ENCODE data around the gene FAM13B.

The FAM13B gene

GRCh38 chr5:138032028-138032571 is 779 bp downstream of the FAM13B start:
- H3K27ac ChIP-seq (ENCODE audit: low read depth, low read length) = peak overlapping the region; percentile 93
- no peaks in the 10 kb centered on the region for H3K9me3 ChIP-seq (ENCODE audit: insufficient read depth, low read length)
- peak overlapping the region; percentile 52 for H2AFZ ChIP-seq (ENCODE audit: low read depth, low read length, severe bottlenecking)
- peak overlapping the region; percentile 88 for H3K9ac ChIP-seq (ENCODE audit: low read length)
- H3F3A ChIP-seq (ENCODE audit: insufficient read depth) = peaks cover 41% of the 10 kb centered on the region
- H3K27me3 ChIP-seq (ENCODE audit: low read length) = no peaks in the 10 kb centered on the region
- peak overlapping the region; percentile 84 for H3K4me3 ChIP-seq (ENCODE audit: insufficient read depth, low read length, poor library complexity, severe bottlenecking)
- no peaks in the 10 kb centered on the region for H3K9me2 ChIP-seq (replicated peaks; ENCODE audit: insufficient read depth, low read length)
- H4K20me1 ChIP-seq (ENCODE audit: low read depth, low read length) = no peaks in the 10 kb centered on the region; the same call in 1 of the 2 replicates
- TF ChIP-seq EZH2phosphoT487 (conservative IDR thresholded peaks at IDR 0.05; ENCODE audit: low read length) (no peak), CTCF (IDR thresholded peaks at IDR 0.05; ENCODE audit: insufficient read depth, low read length, poor library complexity, severe bottlenecking) (no peak)
- no peaks in the 10 kb centered on the region for H3K36me3 ChIP-seq (ENCODE audit: low read length)
- peak overlapping the region; percentile 76 for H3K4me2 ChIP-seq (ENCODE audit: low read depth, low read length, poor library complexity, severe bottlenecking)
- peaks cover 50% of the 10 kb centered on the region for H3K79me2 ChIP-seq (ENCODE audit: insufficient read depth, low read length)

- no peaks in the 10 kb centered on the region for H3K9me3 ChIP-seq (ENCODE audit: insufficient read depth, low read length)
- H3K36me3 ChIP-seq (ENCODE audit: low read length) = no peaks in the 10 kb centered on the region
- no peak overlapping the region for H2AFZ ChIP-seq (ENCODE audit: low read depth, low read length, severe bottlenecking)
- H4K20me1 ChIP-seq (ENCODE audit: low read depth, low read length) = peaks cover 7% of the 10 kb centered on the region
- peaks cover 41% of the 10 kb centered on the region for H3F3A ChIP-seq (ENCODE audit: insufficient read depth)
- no peaks in the 10 kb centered on the region for H3K27me3 ChIP-seq (ENCODE audit: low read length)
- H3K79me2 ChIP-seq (ENCODE audit: insufficient read depth, low read length) = peaks cover 71% of the 10 kb centered on the region
- H3K4me3 ChIP-seq (ENCODE audit: insufficient read depth, low read length, poor library complexity, severe bottlenecking) = peak overlapping the region; percentile 84
- peak overlapping the region; percentile 82 for H3K27ac ChIP-seq (ENCODE audit: low read depth, low read length)
- H3K9ac ChIP-seq (ENCODE audit: low read length) = peak overlapping the region; percentile 88
- H3K9me2 ChIP-seq (replicated peaks; ENCODE audit: insufficient read depth, low read length) = no peaks in the 10 kb centered on the region
- peak overlapping the region; percentile 76 for H3K4me2 ChIP-seq (ENCODE audit: low read depth, low read length, poor library complexity, severe bottlenecking)
- TF ChIP-seq EZH2phosphoT487 (conservative IDR thresholded peaks at IDR 0.05; ENCODE audit: low read length) (no peak), CTCF (IDR thresholded peaks at IDR 0.05; ENCODE audit: insufficient read depth, low read length, poor library complexity, severe bottlenecking) (no peak)
These were observed 2.9 kb downstream of the FAM13B start for GRCh38 chr5:138029944-138030343.

GRCh38 chr5:138029501-138029900 is 3.4 kb downstream of the FAM13B start:
- Histone ChIP-seq H3K4me3 (ENCODE audit: insufficient read depth, low read length, poor library complexity, severe bottlenecking) (peak overlapping the region; percentile 84), H3K79me2 (ENCODE audit: insufficient read depth, low read length) (peaks cover 76% of the 10 kb centered on the region), H2AFZ (ENCODE audit: low read depth, low read length, severe bottlenecking) (no peak overlapping the region), H3K27me3 (ENCODE audit: low read length) (no peaks in the 10 kb centered on the region), H3K4me2 (ENCODE audit: low read depth, low read length, poor library complexity, severe bottlenecking) (peak overlapping the region; percentile 76), H3K27ac (ENCODE audit: low read depth, low read length) (peak overlapping the region; percentile 82), H4K20me1 (ENCODE audit: low read depth, low read length) (peaks cover 7% of the 10 kb centered on the region), H3K9ac (ENCODE audit: low read length) (peak overlapping the region; percentile 88), H3K9me3 (ENCODE audit: insufficient read depth, low read length) (no peaks in the 10 kb centered on the region), H3F3A (ENCODE audit: insufficient read depth) (peaks cover 41% of the 10 kb centered on the region), H3K36me3 (ENCODE audit: low read length) (no peaks in the 10 kb centered on the region), H3K9me2 (replicated peaks; ENCODE audit: insufficient read depth, low read length) (no peaks in the 10 kb centered on the region)
- no peak for TF ChIP-seq CTCF (IDR thresholded peaks at IDR 0.05; ENCODE audit: insufficient read depth, low read length, poor library complexity, severe bottlenecking)
- no peak for TF ChIP-seq EZH2phosphoT487 (conservative IDR thresholded peaks at IDR 0.05; ENCODE audit: low read length)

Data from SU-DHL-6 (cell line).